Measurements from ENCODE around the gene C5AR1. TPM values are rescaled to one million over a fixed set of nuclear protein-coding genes. Genes with fewer than 3 reads are reported as not detected.
"Not testable (repeated sequence)": the region's sequence is repeated elsewhere in the genome, so short reads cannot be mapped to it uniquely, and the experiment has no call there.

C5AR1 gene
- total RNA-seq, 1 donor from 2014 or later: 2.2 TPM

DNA sequence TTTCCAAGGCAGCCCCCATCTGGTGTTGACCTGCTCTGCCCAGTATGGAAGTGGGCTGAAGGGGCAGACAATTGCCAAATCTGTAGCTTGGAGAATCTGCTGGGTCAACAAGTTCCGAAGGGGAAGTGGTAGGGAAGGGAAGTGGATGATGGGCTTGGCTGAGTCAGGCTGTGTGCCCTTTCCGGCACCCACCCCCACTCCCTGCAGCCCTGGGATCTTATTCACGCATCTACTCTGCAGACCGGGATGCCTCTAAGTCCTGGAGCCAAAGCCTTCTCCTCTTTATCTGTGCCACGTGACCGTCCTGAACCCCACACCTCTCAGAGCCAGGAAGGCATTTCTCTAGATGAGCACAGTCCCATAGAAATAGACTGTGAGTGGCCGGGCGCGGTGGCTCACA, 14.8 kb downstream of the C5AR1 start:
- intact Hi-C loops (cut with micrococcal nuclease): no loop called here

DNA sequence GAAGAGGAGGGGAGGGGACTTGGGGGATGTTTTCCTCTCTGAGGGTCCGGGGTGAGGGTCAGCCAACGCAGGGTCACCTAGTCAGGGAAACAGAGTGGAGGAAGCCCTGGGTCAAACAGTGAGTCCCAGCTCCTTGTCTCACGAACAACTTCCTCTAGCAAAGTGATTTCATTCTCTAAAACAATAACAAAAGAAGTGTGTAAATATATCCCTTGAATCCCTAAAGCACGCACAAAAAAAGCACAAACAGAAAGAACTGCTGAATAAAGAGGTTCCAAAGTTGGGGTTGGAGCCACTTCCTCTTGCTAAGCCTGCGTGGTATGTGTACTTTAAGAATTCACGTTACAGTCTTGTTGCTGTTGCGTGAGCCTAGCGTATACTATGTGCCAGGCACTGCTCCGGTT, 20.8 kb downstream of the C5AR1 start:
- intact Hi-C loops (cut with micrococcal nuclease): no loop called here

DNA sequence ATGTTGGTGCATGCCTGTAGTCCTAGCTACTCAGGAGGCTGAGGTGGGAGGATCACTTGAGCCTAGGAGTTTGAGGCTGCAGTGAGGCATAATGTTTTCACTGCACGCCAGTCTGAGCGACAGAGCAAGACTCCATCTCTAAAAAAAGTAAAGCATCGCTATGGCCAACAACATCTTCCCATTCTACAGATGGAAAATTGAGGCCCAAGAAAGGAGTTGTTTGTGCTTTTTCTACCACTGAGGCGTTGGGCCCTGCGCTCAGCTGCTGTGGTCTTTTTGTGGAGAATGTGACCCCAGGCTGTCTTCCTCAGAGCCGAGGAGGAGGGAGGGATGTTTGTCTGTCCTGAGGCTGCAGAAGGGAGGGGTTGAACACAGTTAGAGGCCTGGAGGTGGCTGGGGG, 21.8 kb downstream of the C5AR1 start:
- intact Hi-C loops (cut with micrococcal nuclease): no loop called here

DNA sequence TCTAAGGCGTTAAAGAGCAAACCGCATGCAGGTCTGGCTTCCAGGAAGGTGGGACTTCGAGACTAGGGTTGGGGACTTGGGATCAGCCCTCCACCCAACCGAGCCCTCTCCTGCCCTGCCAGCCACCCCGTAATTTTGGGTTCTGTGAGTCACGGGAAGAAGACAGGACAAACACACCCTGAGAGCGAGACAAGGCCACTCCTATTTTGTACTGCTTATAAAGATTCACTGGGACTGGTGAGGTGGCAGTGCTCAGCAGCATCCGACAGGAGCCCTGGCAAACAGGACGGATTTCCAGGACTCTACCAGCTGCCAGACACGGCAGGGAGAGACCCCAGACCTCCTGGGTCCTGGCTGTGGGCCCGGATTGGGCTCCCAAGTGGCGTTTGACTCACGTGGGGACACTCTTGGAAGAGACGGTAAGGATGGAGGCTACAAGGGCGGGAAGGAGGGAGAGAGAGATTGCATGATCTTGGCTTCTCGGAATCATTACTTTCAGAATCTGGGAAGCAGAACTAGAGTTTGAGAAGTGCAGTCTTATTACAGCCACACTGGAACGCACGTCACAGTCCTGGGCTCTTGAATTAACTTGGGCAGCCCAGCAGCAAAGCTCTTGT, 22.4 kb downstream of the C5AR1 start, which contains the start of gene C5AR2:
Gene C5AR2, plus strand, starts transcription at position 245 of the 617 bp plus-strand sequence. CDS start 8,625 bp downstream, outside the sequence.
- intact Hi-C loops (cut with micrococcal nuclease): no loop called here

DNA sequence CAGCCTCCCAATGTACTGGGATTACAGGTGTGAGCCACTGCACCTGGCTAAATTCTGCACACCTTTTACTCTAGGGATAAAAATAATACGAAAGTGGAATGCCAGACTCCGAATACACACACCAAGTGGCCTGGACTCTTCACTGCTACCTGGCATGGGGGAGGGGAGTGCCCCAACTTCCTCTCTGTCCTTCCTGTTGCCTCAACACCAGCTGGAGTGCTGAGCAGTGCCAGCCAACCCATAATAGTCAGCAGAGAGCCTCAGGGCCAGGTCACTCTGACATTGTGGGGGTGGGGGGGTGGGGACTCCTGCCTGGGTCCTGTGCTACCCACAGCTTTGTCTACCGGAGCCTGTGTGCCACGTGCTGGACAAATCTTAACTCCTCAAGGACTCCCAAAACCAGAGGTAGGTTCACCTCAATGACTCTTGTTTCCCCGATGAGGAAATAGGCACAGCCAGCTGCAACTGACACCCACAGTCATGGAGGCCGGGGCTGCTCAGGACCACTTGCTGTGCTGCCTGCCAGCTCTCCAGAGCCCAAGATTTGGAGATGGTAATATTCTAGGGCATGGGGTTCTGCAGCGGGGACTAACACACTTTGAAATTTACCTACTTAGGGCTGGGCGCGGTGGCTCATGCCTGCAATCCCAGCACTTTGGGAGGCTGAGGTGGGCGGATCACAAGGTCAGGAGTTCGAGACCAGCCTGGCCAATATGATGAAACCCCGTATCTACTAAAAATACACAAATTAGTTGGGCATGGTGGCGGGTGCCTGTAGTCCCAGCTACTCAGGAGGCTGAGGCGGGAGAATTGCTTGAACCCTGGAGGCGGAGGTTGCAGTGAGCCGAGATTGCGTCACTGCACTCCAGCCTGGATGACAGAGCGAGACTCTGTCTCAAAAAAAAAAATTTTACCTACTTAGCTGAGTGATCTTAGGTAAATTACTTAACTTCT, 27.4 kb downstream of the C5AR1 start:
- intact Hi-C loops (cut with micrococcal nuclease): not testable (repeated sequence)

DNA sequence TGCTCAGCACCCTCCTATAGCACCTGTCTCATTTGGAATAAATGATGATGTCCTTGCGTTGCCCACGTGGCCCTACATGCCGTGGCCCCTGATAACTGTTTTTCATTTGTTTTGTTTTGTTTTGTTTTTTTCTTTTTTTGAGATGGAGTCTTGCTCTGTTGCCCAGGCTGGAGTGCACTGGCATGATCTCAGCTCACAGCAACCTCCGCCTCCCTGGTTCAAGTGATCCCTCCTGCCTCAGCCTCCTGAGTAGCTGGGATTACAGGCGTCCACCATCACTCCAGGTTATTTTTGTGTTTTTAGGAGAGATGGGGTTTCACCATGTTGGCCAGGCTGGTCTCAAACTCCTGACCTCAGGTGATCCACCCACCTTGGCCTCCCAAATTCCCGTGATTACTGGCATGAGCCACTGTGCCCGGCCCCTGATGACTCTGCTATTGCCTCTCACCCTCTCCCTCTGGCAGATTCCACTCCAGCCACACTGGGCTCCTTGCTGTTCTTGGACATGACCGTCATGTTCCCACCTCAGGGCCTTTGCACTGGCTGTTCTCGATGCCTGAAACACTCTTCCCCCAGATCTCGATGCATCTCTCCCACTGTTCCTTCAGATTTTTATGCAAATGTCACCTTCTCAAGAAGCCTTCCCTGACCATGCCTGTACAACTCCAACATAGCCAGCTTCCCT, 29.7 kb downstream of the C5AR1 start:
- intact Hi-C loops (cut with micrococcal nuclease): no loop called here

DNA sequence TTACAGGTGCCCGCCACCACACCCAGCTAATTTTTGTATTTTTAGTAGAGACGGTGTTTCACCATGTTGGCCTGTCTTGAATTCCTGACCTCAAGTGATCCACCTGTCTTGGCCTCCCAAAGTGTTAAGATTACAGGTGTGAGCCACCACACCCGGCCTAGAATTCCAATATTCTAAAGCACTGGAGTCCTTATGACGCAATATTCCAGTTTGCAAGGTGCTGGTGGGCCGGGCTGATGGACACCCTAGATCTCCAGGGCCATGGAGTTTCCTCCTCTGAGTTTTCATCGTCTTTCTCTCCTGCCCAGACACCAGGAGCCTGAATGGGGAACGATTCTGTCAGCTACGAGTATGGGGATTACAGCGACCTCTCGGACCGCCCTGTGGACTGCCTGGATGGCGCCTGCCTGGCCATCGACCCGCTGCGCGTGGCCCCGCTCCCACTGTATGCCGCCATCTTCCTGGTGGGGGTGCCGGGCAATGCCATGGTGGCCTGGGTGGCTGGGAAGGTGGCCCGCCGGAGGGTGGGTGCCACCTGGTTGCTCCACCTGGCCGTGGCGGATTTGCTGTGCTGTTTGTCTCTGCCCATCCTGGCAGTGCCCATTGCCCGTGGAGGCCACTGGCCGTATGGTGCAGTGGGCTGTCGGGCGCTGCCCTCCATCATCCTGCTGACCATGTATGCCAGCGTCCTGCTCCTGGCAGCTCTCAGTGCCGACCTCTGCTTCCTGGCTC, 31.0 kb downstream of the C5AR1 start:
- intact Hi-C loops (cut with micrococcal nuclease): no loop called here

DNA sequence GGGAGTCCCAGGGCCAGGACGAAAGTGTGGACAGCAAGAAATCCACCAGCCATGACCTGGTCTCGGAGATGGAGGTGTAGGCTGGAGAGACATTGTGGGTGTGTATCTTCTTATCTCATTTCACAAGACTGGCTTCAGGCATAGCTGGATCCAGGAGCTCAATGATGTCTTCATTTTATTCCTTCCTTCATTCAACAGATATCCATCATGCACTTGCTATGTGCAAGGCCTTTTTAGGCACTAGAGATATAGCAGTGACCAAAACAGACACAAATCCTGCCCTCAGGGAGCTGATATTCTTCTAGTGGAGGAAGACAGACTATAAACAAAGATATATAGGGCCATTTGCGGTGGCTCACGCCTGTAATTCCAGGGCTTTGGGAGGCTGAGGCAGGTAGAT, 32.1 kb downstream of the C5AR1 start:
- intact Hi-C loops (cut with micrococcal nuclease): no loop called here

DNA sequence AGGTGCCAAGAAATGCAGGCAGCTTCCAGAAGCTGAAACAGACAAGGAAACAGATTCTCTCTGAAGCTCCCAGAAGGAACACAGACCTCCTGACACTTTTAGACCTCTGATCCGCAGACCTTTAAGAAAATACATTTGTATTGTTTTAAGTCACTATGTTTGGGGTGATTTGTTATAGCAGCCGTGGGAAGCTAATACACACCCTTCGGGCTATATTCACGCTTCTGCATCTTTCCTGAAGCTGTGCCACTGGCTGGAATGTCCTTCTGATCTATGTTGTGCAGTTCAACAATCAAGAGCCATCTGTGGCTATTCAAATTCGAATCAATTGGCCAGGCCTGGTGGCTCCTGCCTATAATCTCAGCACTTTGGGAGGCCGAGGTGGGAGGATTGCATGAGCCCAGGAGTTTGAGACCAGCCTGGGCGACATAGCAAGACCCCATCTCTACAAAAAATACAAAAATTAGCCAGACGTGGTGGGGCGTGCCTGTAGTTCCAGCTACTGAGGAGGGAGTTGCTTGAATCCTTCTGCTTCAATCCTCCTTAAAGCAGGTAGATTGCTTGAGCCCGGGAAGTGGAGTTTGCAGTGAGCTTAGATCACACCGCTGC, 33.6 kb downstream of the C5AR1 start:
- intact Hi-C loops (cut with micrococcal nuclease): no loop called here

DNA sequence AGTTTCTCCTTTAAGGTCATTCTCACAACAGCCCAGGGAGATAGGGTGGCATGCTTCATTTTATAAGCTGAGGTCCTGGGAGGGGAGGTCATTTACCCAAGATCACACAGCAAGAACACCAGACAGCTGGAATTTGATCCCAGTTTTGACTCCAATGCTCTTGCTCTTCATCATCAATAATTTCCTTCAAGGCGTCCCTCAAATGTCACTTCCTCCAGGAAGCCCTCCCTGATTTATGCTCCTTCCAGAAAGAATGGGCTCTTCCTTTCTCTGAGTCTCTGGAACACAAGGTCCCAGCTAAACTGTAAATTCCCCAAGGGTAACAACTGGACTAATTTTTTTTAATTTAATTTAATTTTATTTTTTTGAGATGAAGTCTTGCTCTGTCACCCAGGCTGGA, 34.8 kb downstream of the C5AR1 start:
- intact Hi-C loops (cut with micrococcal nuclease): no loop called here

DNA sequence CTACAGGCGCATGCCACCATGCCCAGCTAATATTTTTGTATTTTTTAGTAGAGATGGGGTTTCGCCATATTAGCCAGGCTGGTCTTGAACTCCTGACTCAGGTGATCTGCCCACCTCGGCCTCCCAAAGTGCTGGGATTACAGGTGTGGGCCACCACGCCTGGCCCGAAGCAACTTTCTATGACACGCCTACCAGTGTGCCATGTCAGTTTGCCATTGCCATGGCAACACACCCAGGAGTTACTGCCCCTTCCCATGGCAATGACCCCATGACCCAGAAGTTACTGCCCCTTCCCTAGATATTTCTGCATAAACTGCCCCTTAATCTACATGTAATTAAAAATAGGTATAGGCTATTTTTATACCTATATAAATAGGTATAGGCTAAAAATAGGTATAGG, 36.4 kb downstream of the C5AR1 start:
- intact Hi-C loops (cut with micrococcal nuclease): loop anchor here (5.0 kb wide), 3 partner anchors 49 to 484 kb away; partner anchors contain the start of gene ARHGAP35

DNA sequence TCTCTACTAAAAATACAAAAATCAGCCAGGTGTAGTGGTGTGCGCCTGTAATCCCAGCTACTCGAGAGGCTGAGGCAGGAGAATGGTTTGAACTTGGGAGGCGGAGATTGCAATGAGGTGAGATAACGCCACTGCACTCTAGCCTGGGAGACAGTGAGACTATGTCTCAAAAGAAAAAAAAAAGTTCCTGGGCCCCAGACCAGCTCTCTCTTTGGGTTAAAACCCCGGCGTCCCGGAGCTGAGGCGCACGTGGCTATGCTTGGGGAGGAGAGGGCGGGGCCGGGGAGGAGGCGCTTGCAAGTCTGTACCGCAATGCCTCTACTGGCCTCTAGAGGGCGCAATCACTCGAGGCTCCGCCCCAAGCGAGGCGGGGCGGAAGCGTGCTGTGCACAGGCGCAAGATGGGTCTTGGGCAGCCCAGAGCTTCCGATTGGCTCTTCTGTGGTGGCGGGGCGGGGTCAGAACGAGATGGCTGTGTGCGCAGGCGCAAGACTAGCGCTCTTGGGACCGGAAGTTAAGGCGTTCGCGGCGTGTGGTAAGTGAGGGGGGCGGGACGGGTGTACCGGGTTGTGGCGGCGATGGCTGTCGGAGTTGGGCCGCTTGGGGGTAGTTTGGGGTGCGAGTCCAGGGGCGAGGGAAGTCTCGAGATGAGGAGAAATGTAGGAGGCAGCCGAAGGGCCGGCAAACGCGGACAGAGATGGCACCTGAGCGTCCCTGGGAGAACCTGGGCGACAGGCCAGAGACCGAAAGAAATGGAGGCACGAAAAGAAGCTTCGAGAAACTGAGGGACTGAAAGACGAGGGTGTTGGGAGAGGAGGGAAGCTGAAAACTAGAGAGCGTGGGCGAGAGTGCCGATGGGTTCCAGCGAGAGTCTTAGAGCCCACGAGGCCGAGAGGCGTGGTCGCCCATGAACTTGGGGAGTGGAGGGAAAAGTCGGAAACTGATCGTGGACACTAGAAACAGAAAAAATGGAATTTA, 39.4 kb downstream of the C5AR1 start, which contains the start of gene DHX34:
Gene DHX34, plus strand, starts transcription at position 497 of the 977 bp plus-strand sequence. CDS start 3,716 bp downstream, outside the sequence.
- intact Hi-C loops (cut with micrococcal nuclease): loop anchor here (1.0 to 5.0 kb wide), 15 partner anchors 42 to 1014 kb away; partner anchors contain the start of genes ARHGAP35, CALM3, INAFM1 and KPTN

DNA sequence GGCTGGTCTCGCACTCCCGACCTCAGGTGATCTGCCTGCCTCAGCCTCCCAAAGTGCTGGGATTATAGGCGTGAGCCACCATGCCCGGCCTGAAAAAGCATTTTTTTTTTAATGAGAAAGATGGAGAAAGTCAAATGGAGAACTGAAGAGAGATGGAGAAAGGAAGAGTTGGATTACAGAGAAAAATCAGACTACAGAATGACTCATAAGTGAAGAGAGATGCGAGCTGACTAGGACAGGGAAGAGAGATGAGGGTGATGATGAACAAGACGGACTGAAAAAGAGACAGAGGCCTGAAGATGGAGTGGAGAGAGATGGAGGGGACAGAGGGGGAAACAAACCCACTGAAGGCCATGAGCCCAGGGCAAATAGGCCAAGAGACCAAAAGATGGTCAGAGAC, 41.0 kb downstream of the C5AR1 start:
- intact Hi-C loops (cut with micrococcal nuclease): no loop called here

DNA sequence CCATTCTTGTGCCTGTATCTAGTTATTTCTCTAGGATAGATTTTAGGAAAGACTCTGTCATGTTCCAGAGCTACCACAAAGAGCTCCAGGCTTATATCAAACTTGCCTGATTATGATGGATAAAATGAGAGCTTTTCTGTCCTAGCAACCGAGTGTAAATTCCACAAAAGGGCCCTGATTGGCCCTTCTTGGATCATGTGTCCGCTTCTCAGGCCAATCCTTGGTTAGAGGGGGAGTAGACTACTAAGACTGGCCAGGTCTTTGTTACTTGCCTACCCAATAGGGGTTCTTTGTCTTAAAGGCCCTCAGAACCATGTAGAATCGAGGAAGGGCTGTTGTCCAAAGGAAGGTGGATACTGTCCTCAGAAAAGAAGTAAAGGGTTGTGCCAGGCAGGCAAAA, 41.9 kb downstream of the C5AR1 start:
- intact Hi-C loops (cut with micrococcal nuclease): no loop called here

DNA sequence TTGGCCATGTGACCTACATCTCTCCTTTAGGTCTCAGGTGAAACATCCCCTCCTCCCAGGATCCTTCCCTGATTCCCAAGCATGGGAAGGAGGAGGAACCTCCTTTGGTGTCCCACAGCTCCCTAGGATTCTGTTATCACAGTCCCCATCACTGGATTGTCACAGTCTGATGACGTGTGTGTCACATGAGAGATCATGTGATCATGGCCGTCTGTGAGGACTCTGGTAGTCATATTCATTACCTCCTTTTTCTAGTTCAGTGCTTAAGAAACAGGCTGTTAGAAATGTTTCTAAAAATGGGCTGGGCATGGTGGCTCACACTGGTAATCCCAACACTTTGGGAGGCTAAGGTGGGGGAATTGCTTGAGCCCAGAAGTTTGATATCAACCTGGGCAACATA, 42.4 kb downstream of the C5AR1 start:
- intact Hi-C loops (cut with micrococcal nuclease): no loop called here

DNA sequence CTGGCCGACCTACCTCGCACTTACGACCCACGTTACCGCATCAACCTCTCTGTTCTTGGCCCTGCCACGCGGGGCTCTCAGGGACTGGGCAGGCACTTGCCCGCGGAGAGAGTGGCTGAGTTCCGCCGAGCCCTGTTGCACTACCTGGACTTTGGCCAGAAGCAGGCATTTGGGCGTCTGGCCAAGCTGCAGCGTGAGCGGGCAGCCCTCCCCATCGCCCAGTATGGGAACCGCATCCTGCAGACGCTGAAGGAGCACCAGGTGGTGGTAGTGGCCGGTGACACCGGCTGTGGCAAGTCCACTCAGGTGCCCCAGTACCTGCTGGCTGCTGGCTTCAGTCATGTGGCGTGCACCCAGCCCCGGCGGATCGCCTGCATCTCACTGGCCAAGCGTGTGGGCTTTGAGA, 43.6 kb downstream of the C5AR1 start:
- intact Hi-C loops (cut with micrococcal nuclease): no loop called here

DNA sequence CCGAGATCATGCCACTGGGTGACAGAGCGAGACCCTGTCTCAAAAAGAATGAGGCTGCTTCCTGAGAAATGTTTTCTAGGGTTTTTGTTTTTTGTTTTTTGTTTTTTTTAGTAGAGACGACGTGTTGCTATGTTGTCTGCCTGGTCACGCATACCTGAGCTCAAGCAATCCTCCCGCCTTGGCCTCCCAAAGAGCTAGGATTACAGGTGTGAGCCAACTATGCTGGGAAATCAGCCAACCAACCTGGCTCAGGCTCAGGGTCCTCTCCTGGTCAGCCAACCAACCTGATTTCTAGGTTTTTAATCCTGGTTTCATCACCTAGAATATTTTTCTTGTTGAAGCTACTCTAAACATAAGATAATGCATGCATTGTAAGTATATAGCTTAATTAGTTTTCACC, 47.2 kb downstream of the C5AR1 start:
- intact Hi-C loops (cut with micrococcal nuclease): no loop called here

DNA sequence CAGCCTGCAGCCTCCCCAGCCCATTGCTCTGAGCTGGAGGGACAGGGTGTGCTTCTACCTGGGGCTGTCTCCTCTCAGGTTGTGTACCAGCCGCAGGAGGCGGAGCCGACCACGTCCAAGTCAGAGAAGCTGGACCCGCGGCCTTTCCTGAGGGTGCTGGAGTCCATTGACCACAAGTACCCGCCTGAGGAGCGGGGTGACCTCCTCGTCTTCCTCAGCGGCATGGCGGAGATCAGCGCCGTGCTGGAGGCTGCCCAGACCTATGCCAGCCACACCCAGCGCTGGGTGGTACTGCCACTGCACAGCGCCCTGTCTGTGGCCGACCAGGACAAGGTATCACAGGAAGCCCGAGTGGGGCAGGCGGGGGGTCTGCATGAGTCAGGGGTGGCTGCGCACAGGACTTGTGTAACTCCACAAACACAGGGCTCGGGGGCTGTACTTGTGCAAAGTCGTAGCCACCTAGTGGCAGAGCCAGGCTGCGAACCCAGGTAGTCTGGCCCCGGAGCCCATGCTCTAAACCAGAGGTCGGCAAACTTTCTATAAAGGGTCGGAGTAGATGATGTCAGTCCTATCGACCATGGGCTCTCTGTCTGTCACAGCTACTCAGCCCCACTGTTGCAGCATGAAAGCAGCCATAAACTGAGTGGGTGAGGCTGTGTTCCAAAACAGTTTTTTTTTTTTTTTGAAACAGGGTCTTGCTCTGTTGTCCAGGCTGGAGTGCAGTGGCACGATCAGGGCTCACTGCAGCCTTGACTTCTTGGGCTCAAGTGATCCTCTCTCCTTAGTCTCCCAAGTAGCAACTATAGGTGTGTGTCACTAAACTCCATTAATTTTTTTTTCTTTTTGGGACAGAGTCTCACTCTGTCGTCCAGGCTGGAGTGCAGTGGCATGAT, 48.4 kb downstream of the C5AR1 start:
- intact Hi-C loops (cut with micrococcal nuclease): no loop called here

Measured in T-helper 1 cell treated with Interleukin-12 subunit alpha and Interleukin-12 subunit beta and Interleukin-4 antibody, amounts not matched to agents 30 ng/mL and 1 ng/mL, for 36 hours (primary cell).